Naive B cell (primary cell): Measurements from ENCODE around the gene HBE1. TPM values are rescaled to one million over a fixed set of nuclear protein-coding genes. Genes with fewer than 3 reads are reported as not detected.

Experiments
- ATAC-seq, 2 donors: fragments of 150-1000 bp; cut with Tn5 transposase; 2 replicates each; pipeline ENCODE4 v1.10.0; 2021; ENCODE audit warnings: low read depth in 2 of 2, mild to moderate bottlenecking in 2 of 2, moderate library complexity in 2 of 2
- DNase-seq: peaks from one replicate; pipeline ENCODE4 v3.0.0; 2022
- H3K27ac Mint-ChIP-seq, 6 donors: one replicate each; pipeline ENCODE4 v1.8.0; 2020 to 2022; ENCODE audit warnings: mild to moderate bottlenecking in 6 of 6, mixed read lengths in 6 of 6, moderate library complexity in 5 of 6, inconsistent platforms in 2 of 6
- H3K27me3 Mint-ChIP-seq, 3 donors: one replicate each; pipeline ENCODE4 v1.8.0; 2021 to 2022; ENCODE audit warnings: mixed read lengths in 3 of 3, mild to moderate bottlenecking in 1 of 3
- H3K36me3 Mint-ChIP-seq, 2 donors: one replicate each; pipeline ENCODE4 v1.8.0; 2020 to 2022; ENCODE audit warnings: mixed read lengths in 2 of 2, inconsistent platforms in 1 of 2, mild to moderate bottlenecking in 1 of 2
- H3K4me1 Mint-ChIP-seq, 3 donors: one replicate each; pipeline ENCODE4 v1.8.0; 2020 to 2022; ENCODE audit warnings: mixed read lengths in 3 of 3, inconsistent platforms in 1 of 3, mild to moderate bottlenecking in 1 of 3, moderate library complexity in 1 of 3
- H3K4me3 Mint-ChIP-seq, 8 donors: one replicate each; pipeline ENCODE4 v1.8.0; 2020 to 2022; ENCODE audit warnings: mild to moderate bottlenecking in 8 of 8, mixed read lengths in 8 of 8, moderate library complexity in 8 of 8, inconsistent platforms in 2 of 8
- H3K9me3 Mint-ChIP-seq, 7 donors: one replicate each; pipeline ENCODE4 v1.8.0; 2020 to 2022; ENCODE audit warnings: mixed read lengths in 7 of 7, mild to moderate bottlenecking in 5 of 7, inconsistent platforms in 2 of 7, moderate library complexity in 1 of 7
- polyA plus RNA-seq, 6 donors: library from polyadenylated mRNA; unstranded; fragments of 300-500 nt; fragmentation: Illumina TruSeq; gene quantifications; one replicate each; pipeline ENCODE4 v1.2.3, GENCODE V29; 2021; ENCODE audit warnings: low read depth in 6 of 6

Gene HBE1
- polyA plus RNA-seq, 6 donors from 2014 or later: not detected

- ATAC-seq: no peak
- Mint-ChIP-seq H3K36me3 (no peaks in the 10 kb centered on the region), H3K27ac (no peak overlapping the region)
These were observed 37.6 kb downstream of the HBE1 start for GRCh38 chr11:5232176-5232575.

GRCh38 chr11:5231111-5231510, 38.6 kb downstream of the HBE1 start:
- H3K9me3 Mint-ChIP-seq: no peaks in the 10 kb centered on the region
- no peak for ATAC-seq
- DNase-seq: no peak
- H3K4me1 Mint-ChIP-seq: peaks cover 5 to 8% (median 8%) of the 10 kb centered on the region in 3 donors
- no peak overlapping the region for H3K4me3 Mint-ChIP-seq
- H3K27me3 Mint-ChIP-seq: peaks cover 4 to 11% (median 5%) of the 10 kb centered on the region in 3 donors
- H3K27ac Mint-ChIP-seq: no peak overlapping the region
- H3K36me3 Mint-ChIP-seq: no peaks in the 10 kb centered on the region

More at GRCh38 chr11:5232176-5232575, 37.6 kb downstream of the HBE1 start:
- Mint-ChIP-seq H3K9me3 (no peaks in the 10 kb centered on the region), H3K27me3 (peaks cover 4 to 11% (median 5%) of the 10 kb centered on the region in 3 donors), H3K4me3 (no peak overlapping the region), H3K4me1 (peaks cover 5 to 8% (median 8%) of the 10 kb centered on the region in 3 donors)
- no peak for DNase-seq

- Mint-ChIP-seq H3K9me3 (no peaks in the 10 kb centered on the region), H3K4me3 (no peak overlapping the region), H3K36me3 (no peaks in the 10 kb centered on the region), H3K27ac (no peak overlapping the region), H3K27me3 (peaks cover 3 to 4% (median 4%) of the 10 kb centered on the region in 3 donors), H3K4me1 (peaks cover 5 to 8% (median 7%) of the 10 kb centered on the region in 3 donors)
- ATAC-seq: no peak
- no peak for DNase-seq
These were observed 39.5 kb downstream of the HBE1 start for GRCh38 chr11:5230266-5230665.

- Mint-ChIP-seq H3K4me1 (peaks cover 5 to 8% (median 7%) of the 10 kb centered on the region in 3 donors), H3K4me3 (no peak overlapping the region), H3K9me3 (no peaks in the 10 kb centered on the region), H3K27me3 (peaks cover 0 to 6% (median 0%) of the 10 kb centered on the region in 3 donors), H3K27ac (no peak overlapping the region), H3K36me3 (no peaks in the 10 kb centered on the region)
- DNase-seq (no peak), ATAC-seq (no peak)
These were observed 39.9 kb downstream of the HBE1 start for GRCh38 chr11:5229796-5230195.

- Mint-ChIP-seq H3K27me3 (peaks cover 0 to 8% (median 0%) of the 10 kb centered on the region in 3 donors), H3K27ac (no peak overlapping the region), H3K9me3 (no peaks in the 10 kb centered on the region), H3K36me3 (no peaks in the 10 kb centered on the region), H3K4me3 (no peak overlapping the region), H3K4me1 (peaks cover 2 to 4% (median 4%) of the 10 kb centered on the region in 3 donors)
- DNase-seq (no peak), ATAC-seq (no peak)
These were observed 40.4 kb downstream of the HBE1 start for GRCh38 chr11:5229356-5229755.

- Mint-ChIP-seq H3K9me3 (no peaks in the 10 kb centered on the region), H3K27ac (no peak overlapping the region), H3K4me1 (no peaks in the 10 kb centered on the region), H3K27me3 (peaks cover 0 to 8% (median 0%) of the 10 kb centered on the region in 3 donors), H3K36me3 (no peaks in the 10 kb centered on the region), H3K4me3 (no peak overlapping the region)
- no peak for DNase-seq
- no peak for ATAC-seq
These were observed 41.6 kb downstream of the HBE1 start for GRCh38 chr11:5228124-5228523.

GRCh38 chr11:5227681-5228080, 42.1 kb downstream of the HBE1 start:
- Mint-ChIP-seq H3K4me3 (no peak overlapping the region), H3K36me3 (no peaks in the 10 kb centered on the region), H3K4me1 (no peaks in the 10 kb centered on the region), H3K9me3 (no peaks in the 10 kb centered on the region), H3K27ac (no peak overlapping the region), H3K27me3 (peaks cover 0 to 8% (median 0%) of the 10 kb centered on the region in 3 donors)
- ATAC-seq (no peak), DNase-seq (no peak)

GRCh38 chr11:5226732-5227310, 42.9 kb downstream of the HBE1 start, which contains the start of gene HBB:
HBB (minus strand) TSS chr11:5227071; CDS start chr11:5227021, 50 bp downstream.
- Mint-ChIP-seq H3K4me1 (no peaks in the 10 kb centered on the region), H3K4me3 (no peak within 1 kb of the TSS), H3K27me3 (peaks cover 0 to 8% (median 0%) of the 10 kb centered on the region in 3 donors), H3K9me3 (peaks cover 0 to 6% (median 0%) of the 10 kb centered on the region in 7 donors), H3K27ac (no peak within 1 kb of the TSS), H3K36me3 (no peaks in the 10 kb centered on the region)
- no peak for DNase-seq
- no peak for ATAC-seq

GRCh38 chr11:5225480-5225871, 44.3 kb downstream of the HBE1 start:
- no peak overlapping the region for H3K27ac Mint-ChIP-seq
- no peak for ATAC-seq
- peaks cover 0 to 11% (median 0%) of the 10 kb centered on the region in 3 donors for H3K27me3 Mint-ChIP-seq
- H3K36me3 Mint-ChIP-seq: no peaks in the 10 kb centered on the region
- no peak overlapping the region for H3K4me3 Mint-ChIP-seq
- peaks cover 0 to 9% (median 0%) of the 10 kb centered on the region in 7 donors for H3K9me3 Mint-ChIP-seq
- no peak for DNase-seq
- no peaks in the 10 kb centered on the region for H3K4me1 Mint-ChIP-seq

- Mint-ChIP-seq H3K4me1 (no peaks in the 10 kb centered on the region), H3K27ac (no peak overlapping the region), H3K36me3 (no peaks in the 10 kb centered on the region), H3K4me3 (no peak overlapping the region), H3K27me3 (peaks cover 0 to 13% (median 0%) of the 10 kb centered on the region in 3 donors), H3K9me3 (peaks cover 0 to 10% (median 0%) of the 10 kb centered on the region in 7 donors)
- DNase-seq: no peak
- no peak for ATAC-seq
These were observed 44.9 kb downstream of the HBE1 start for GRCh38 chr11:5224538-5225479.

GRCh38 chr11:5223686-5224085, 46.1 kb downstream of the HBE1 start:
- Mint-ChIP-seq H3K27ac (no peak overlapping the region), H3K4me1 (no peaks in the 10 kb centered on the region), H3K9me3 (peaks cover 0 to 16% (median 0%) of the 10 kb centered on the region in 7 donors), H3K4me3 (no peak overlapping the region), H3K36me3 (no peaks in the 10 kb centered on the region), H3K27me3 (peaks cover 0 to 9% (median 5%) of the 10 kb centered on the region in 3 donors)
- DNase-seq (no peak), ATAC-seq (no peak)

- DNase-seq: no peak
- no peaks in the 10 kb centered on the region for H3K36me3 Mint-ChIP-seq
- H3K4me1 Mint-ChIP-seq: no peaks in the 10 kb centered on the region
- H3K27ac Mint-ChIP-seq: no peak overlapping the region
- ATAC-seq: no peak
- peaks cover 0 to 9% (median 6%) of the 10 kb centered on the region in 3 donors for H3K27me3 Mint-ChIP-seq
- peaks cover 0 to 16% (median 0%) of the 10 kb centered on the region in 7 donors for H3K9me3 Mint-ChIP-seq
- no peak overlapping the region for H3K4me3 Mint-ChIP-seq
These were observed 46.6 kb downstream of the HBE1 start for GRCh38 chr11:5223146-5223545.
